Measurements from ENCODE around the gene CA7. TPM values are rescaled to one million over a fixed set of nuclear protein-coding genes. Genes with fewer than 3 reads are reported as not detected.
"Not testable (repeated sequence)": the region's sequence is repeated elsewhere in the genome, so short reads cannot be mapped to it uniquely, and the experiment has no call there.

CA7 gene
- total and polyA plus RNA-seq, 8 donors: not detected

DNA sequence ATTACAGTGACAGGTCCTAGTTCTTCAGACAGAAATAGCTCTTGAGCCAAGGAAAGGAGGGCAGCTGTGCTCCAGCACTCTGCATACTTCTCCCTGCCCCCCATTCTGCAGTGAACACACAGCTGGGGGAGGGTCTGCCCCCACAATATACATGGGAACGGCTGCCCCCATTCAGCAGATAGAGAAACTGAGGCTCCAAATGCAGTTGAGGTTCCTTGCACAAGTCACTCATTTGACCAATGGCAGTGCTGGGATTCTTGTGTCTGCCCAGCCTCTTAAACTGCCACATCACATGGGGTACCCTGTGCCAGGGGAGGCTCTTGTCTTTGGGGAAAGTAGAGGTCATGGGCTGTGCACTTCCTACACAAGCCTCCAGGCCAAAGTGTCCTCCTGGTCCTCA lies 25.2 kb downstream of the CA7 start:
- H3K9me3 ChIP-seq: no peaks in the 10 kb centered on the region
- WGBS, 2 donors: 77 to 80% methylated on average over 1 of the region's 1 CpG

DNA sequence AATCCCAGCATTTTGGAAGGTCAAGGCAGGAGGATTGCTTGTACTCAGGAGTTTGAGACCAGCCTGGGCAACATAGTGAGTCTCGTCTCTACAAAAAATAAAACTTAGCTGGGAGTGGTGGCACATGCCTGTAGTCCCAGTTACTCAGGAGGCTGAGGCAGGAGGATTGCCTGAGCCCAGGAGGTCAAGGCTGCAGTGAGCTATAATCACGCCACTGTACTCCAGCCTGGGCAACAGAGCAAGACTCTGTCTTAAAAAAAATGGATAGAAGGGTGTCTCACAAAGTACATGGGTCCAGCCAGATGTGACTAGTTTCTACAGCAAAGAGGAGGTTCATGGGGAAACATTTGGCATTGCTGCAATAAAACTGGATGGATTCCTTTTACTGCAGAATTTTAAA lies 27.1 kb downstream of the CA7 start:
- H3K4me1 ChIP-seq, H3K27me3 ChIP-seq, H3K4me3 ChIP-seq, ATAC-seq, DNase-seq, H3K27ac ChIP-seq, H3K36me3 ChIP-seq, FAIRE-seq, H3K9me3 ChIP-seq: not testable (repeated sequence)
- intact Hi-C loops (cut with DNase I): loop anchor here in 1 of 3 donors (5.0 kb wide), 1 partner anchor 144 kb away; no protein-coding TSS in a partner anchor
- WGBS, 2 donors: 86 to 95% methylated on average over 2 of the region's 2 CpGs

More for the DNA sequence above, 25.2 kb downstream of the CA7 start:
- intact Hi-C loops (cut with DNase I): loop anchor here in 2 of 3 donors (5.0 to 10.0 kb wide), 2 partner anchors 462 to 465 kb away; no protein-coding TSS in a partner anchor
- H3K27ac ChIP-seq: no peak overlapping the region
- no peaks in the 10 kb centered on the region for H3K27me3 ChIP-seq
- DNase-seq (no peak), FAIRE-seq (no peak), ATAC-seq (no peak)
- H3K4me3 ChIP-seq: no peak overlapping the region
- peaks cover 0 to 7% (median 6%) of the 10 kb centered on the region in 3 donors for H3K4me1 ChIP-seq
- H3K36me3 ChIP-seq: no peaks in the 10 kb centered on the region
- TF ChIP-seq, protein P1, sequence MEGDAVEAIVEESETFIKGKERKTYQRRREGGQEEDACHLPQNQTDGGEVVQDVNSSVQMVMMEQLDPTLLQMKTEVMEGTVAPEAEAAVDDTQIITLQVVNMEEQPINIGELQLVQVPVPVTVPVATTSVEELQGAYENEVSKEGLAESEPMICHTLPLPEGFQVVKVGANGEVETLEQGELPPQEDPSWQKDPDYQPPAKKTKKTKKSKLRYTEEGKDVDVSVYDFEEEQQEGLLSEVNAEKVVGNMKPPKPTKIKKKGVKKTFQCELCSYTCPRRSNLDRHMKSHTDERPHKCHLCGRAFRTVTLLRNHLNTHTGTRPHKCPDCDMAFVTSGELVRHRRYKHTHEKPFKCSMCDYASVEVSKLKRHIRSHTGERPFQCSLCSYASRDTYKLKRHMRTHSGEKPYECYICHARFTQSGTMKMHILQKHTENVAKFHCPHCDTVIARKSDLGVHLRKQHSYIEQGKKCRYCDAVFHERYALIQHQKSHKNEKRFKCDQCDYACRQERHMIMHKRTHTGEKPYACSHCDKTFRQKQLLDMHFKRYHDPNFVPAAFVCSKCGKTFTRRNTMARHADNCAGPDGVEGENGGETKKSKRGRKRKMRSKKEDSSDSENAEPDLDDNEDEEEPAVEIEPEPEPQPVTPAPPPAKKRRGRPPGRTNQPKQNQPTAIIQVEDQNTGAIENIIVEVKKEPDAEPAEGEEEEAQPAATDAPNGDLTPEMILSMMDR (IDR thresholded peaks at IDR 0.05): no peak

DNA sequence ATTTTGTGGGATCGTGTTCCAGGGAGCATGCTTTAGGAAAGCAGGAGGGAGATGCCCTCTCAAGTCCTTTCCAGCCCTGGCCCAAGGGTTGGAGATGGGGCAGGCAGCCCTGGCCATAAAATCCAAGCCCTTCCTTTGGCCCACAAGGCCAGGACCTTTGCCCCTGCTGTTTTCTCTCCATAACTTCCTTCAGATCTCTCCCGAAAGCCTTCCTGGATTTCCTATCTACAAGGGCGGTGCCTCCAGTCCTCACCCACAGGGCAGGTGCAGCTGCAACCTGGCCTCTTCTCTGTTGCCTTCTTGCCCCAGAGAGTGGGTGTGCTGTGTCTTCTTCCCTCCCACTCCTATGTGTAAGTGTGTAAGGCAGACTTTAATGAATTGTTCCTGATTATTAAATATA lies 27.6 kb downstream of the CA7 start:
- Histone ChIP-seq H3K27me3 (no peaks in the 10 kb centered on the region), H3K4me3 (no peak overlapping the region), H3K27ac (no peak overlapping the region), H3K36me3 (no peaks in the 10 kb centered on the region), H3K9me3 (no peaks in the 10 kb centered on the region), H3K4me1 (peaks cover 0 to 7% (median 6%) of the 10 kb centered on the region in 3 donors)
- WGBS, 2 donors: 62 to 63% methylated on average over 3 of the region's 3 CpGs
- no peak for DNase-seq
- ATAC-seq: no peak
- intact Hi-C loops (cut with DNase I): loop anchor here in 1 of 3 donors (5.0 kb wide), 1 partner anchor 145 kb away; no protein-coding TSS in a partner anchor
- TF ChIP-seq, protein P1 (IDR thresholded peaks at IDR 0.05): no peak
- FAIRE-seq: no peak

DNA sequence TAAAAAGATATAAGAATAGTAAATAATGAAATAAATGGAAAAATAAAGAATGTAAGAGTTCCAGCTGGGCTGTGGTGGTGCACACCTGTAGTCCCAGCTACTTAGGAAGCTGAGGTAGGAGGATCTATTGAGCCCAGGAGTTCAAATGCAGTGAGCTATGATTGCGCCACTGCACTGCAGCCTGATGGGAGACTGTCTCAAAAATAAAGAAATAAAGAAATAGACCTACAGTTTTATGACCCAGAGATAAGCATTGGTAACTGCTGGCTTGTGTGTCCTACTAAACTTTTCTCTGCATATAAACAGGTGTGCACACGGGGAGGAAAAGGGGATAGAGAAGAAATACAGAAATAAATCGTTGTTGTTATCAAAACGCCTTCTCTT lies 28.3 kb downstream of the CA7 start:
- DNase-seq (no peak), FAIRE-seq (no peak), ATAC-seq (peak in 2 of 4 donors; percentile 1 to 2)
- TF ChIP-seq, protein P1 (IDR thresholded peaks at IDR 0.05): no peak
- no peaks in the 10 kb centered on the region for H3K36me3 ChIP-seq
- no peaks in the 10 kb centered on the region for H3K9me3 ChIP-seq
- intact Hi-C loops (cut with DNase I): loop anchor here in 1 of 3 donors (5.0 kb wide), 1 partner anchor 145 kb away; no protein-coding TSS in a partner anchor
- H3K4me3 ChIP-seq: peak overlapping the region; percentile 9 to 47 (median 24)
- 26 to 29% methylated on average over 4 of the region's 4 CpGs for WGBS, 2 donors
- peaks cover under 1 to 7% (median 6%) of the 10 kb centered on the region in 3 donors for H3K4me1 ChIP-seq
- no peaks in the 10 kb centered on the region for H3K27me3 ChIP-seq
- peak overlapping the region in 3 of 4 donors; percentile 10 to 57 (median 55) for H3K27ac ChIP-seq

GRCh38 chr16:66872943-66873684 lies 28.9 kb downstream of the CA7 start:
- intact Hi-C loops (cut with DNase I): loop anchor here in 1 of 3 donors (5.0 kb wide), 1 partner anchor 146 kb away; no protein-coding TSS in a partner anchor
- FAIRE-seq (no peak), ATAC-seq (peak; percentile 95 to 97 (median 96)), DNase-seq (peak; percentile 89 to 98 (median 92))
- no peaks in the 10 kb centered on the region for H3K27me3 ChIP-seq
- H3K4me3 ChIP-seq: peak overlapping the region; percentile 9 to 47 (median 24)
- peaks cover 6 to 11% (median 6%) of the 10 kb centered on the region in 3 donors for H3K4me1 ChIP-seq
- no peaks in the 10 kb centered on the region for H3K36me3 ChIP-seq
- H3K9me3 ChIP-seq: no peaks in the 10 kb centered on the region
- TF ChIP-seq, protein P1 (IDR thresholded peaks at IDR 0.05): peak; percentile 92 to 95 (median 92)
- H3K27ac ChIP-seq: peak overlapping the region in 3 of 4 donors; percentile 10 to 57 (median 55)
- 3% methylated on average over 39 of the region's 39 CpGs for WGBS, 2 donors

Measured in pancreas (tissue), 10 donors.